Measurements from ENCODE around the gene KCNN1.
"Not testable (repeated sequence)": the region's sequence is repeated elsewhere in the genome, so short reads cannot be mapped to it uniquely, and the experiment has no call there.

KCNN1 gene

GRCh38 chr19:18031401-18031800 lies 64.5 kb downstream of the KCNN1 start:
- DNase-seq = not testable (repeated sequence)

GRCh38 chr19:18032102-18032501 lies 65.2 kb downstream of the KCNN1 start:
- not testable (repeated sequence) for DNase-seq

GRCh38 chr19:18041054-18041453 lies 74.1 kb downstream of the KCNN1 start:
- no peak for DNase-seq

DNA sequence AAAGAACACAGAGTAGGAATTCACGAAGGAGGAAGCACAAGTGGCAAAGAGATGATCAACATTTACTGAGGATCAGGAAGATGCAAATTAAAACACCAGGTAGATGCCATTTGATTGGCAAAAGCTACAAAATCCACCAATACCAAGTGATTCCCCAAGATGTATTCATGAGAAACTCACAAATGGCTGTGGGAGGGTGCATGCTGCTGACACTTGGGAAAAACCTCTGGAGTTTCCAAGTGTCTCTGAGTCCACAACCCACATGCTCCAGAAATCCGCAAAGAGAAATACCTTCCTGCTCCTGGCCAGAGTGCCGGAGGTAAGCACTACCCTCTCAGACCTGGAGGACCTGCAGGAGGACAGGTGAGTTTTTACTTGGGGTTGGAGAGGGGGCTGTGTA lies 76.8 kb downstream of the KCNN1 start:
- no peak for DNase-seq

DNA sequence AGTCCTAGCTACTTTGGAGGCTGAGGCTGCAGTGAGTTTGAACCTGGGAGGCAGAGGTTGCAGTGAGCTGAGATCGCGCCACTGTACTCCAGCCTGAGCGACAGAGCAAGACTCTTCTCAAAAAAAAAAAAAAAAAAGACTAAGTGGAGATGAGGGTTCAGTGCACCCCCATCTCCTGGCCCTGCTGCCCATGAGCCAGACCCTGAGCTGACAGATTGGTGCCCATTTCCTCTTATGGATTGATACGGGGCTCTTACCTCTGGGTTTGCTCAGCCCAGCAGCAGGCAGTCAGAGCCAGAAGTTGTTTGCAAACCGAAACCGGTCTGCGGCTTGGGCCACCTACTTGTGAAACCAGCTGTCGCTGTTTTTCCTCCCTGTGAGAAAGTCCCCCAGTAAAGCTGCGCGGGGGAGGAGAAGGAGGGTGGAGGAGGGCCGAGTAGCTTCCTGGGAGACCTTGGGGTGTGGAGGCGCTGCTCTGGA lies 78.0 kb downstream of the KCNN1 start:
- DNase-seq = peak; percentile 70

DNA sequence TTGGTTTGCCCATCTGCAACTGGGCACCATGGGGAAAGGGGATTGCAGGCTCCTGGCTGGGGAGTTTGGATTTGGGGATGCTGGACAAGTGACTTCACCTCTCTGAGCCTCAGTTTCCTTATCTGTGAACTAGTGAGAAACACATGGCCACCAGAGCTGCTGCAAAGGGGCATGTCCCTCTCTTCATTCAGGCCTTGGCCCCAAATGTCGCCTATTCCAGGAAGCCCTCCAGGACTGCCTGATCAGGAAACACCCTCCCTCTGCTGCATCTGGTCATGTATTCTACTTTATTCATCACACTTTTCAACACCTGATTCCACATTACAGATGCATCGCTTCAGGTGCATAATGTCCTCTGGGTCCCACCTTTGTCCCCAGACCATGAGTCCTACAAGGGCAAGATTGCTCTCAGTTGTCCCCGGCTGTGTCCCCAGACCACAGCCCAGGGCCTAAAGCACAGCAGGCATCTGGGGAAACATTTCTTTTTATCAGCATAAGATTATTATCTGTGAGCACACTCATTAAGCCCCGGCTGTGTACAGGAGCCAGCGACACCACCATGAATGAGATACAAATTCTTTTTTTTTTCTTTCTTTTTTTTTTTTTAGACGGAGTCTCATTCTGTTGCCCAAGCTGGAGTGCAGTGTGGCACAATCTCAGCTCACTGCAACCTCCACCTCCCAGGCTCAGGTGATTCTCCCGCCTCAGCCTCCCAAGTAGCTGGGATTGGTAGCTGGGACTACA lies 78.6 kb downstream of the KCNN1 start:
- no peak for DNase-seq

DNA sequence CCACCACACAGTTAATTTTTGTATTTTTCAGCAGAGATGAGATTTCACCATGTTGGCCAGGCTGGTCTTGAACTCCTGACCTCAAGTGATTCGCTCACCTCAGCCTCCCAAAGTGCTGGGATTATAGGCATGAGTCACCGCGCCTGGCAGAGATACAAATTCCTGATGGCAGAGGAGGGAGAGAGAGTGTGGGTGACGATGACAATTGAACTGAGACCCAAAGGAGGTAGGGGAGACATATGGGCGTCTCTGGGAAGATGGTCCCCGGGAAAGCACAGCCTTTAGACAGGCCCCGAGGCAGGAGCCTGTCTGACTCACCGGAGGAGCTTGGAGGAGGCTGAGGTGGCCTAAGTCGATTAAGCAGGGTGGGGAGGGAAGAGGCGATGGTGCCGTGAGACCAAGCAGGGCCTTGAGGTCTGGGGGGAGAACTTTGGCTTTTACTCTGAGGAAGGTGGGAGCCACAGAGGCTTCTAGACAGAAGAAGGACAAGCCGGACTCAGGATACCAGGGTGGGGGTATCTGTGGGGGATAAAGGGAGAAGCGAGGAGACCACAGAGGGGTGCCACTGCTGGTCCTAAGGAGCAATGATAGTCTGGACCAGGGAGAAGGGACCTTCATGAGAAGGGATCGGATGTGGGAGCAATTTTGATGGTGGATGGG lies 79.3 kb downstream of the KCNN1 start:
- DNase-seq = peak; percentile 89

DNA sequence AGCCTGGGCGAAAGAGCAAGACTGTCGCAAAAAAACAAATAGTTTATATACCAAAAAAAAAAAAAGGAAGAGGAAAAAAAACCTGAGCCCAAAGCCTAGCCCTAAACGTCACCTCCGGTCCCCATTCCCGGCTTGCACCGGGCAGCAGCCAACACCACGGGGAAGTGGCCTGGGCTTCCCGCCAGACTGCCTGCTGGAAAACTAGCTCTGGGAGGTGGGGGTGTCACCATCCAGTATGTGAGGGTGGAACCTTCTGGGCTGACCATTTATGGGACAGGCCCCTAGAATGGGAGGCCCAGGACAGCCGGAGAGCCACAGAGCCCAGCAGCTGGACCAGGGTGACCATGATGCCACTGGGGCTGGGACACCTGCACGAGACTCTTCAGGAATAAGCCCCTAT lies 82.5 kb downstream of the KCNN1 start:
- DNase-seq = no peak
